ENCODE results near the gene TCEAL7. TPM values are rescaled to one million over a fixed set of nuclear protein-coding genes. Genes with fewer than 3 reads are reported as not detected.

The TCEAL7 gene
- total RNA-seq, 1 experiment from 2014 or later, result not detected

GRCh38 chrX:103373581-103373980 lies 43.5 kb downstream of the TCEAL7 start:
- CTCF ChIA-PET, result no interaction called here
- intact Hi-C loops (cut with micrococcal nuclease; ENCODE audit: unreplicated experiment), result no loop called here
- ATAC-seq (no peak), DNase-seq (ENCODE audit: low read depth, low spot score) (no peak)
- no peaks in the 10 kb centered on the region for H3K9me3 ChIP-seq (ENCODE audit: control insufficient read depth, insufficient read depth, low read depth, low read length)
- POLR2A ChIA-PET, result no interaction called here
- in situ Hi-C loops (cut with HindIII; ENCODE audit: low pct_unique_long_range_greater_than_20kb, low sequenced_read_pairs), result no loop called here
- BruUV-seq (replicated peaks), result no TSS peak
- TF ChIP-seq CTCF (IDR thresholded peaks at IDR 0.05), result no peak
- no peak for TF ChIP-seq TCF7L2 (IDR thresholded peaks at IDR 0.05; ENCODE audit: low read depth, low read length)
- TF ChIP-seq POLR2AphosphoS5 (IDR thresholded peaks at IDR 0.05; ENCODE audit: low read depth, low read length), result no peak
- no peak for TF ChIP-seq SIN3A (IDR thresholded peaks at IDR 0.05; ENCODE audit: borderline replicate concordance, insufficient read depth, low read depth, low read length)
- TF ChIP-seq REST (IDR thresholded peaks at IDR 0.05; ENCODE audit: insufficient read depth in 1 of 2, low read depth in 2 of 2, low read length in 1 of 2), result no peak
- H3K27me3 ChIP-seq (ENCODE audit: control insufficient read depth, insufficient read depth, low read length), result no peaks in the 10 kb centered on the region
- no peak overlapping the region for H3K27ac ChIP-seq (ENCODE audit: low read length)
- no peaks in the 10 kb centered on the region; the same call in 1 of the 2 replicates for H3K36me3 ChIP-seq (ENCODE audit: control insufficient read depth, insufficient read depth, low read length)
- H3K4me1 ChIP-seq (ENCODE audit: control insufficient read depth, insufficient read depth, low read length), result peaks cover 4% of the 10 kb centered on the region; the same call in 1 of the 2 replicates
- no peak overlapping the region for H3K4me3 ChIP-seq (ENCODE audit: low read depth in 2 of 2, low read length in 2 of 2)

GRCh38 chrX:103376118-103376978 lies 46.3 kb downstream of the TCEAL7 start, which contains the start of gene BEX3:
Gene BEX3, plus strand, starts transcription at chrX:103376538. Its CDS starts 984 bp downstream, at chrX:103377522.
- H3K9me3 ChIP-seq (ENCODE audit: control insufficient read depth, insufficient read depth, low read depth, low read length), result no peaks in the 10 kb centered on the region
- ATAC-seq, result peak; percentile 91
- no peaks in the 10 kb centered on the region; the same call in 1 of the 2 replicates for H3K36me3 ChIP-seq (ENCODE audit: control insufficient read depth, insufficient read depth, low read length)
- BruUV-seq (replicated peaks), result no TSS peak
- peaks cover 4% of the 10 kb centered on the region; the same call in 1 of the 2 replicates for H3K4me1 ChIP-seq (ENCODE audit: control insufficient read depth, insufficient read depth, low read length)
- intact Hi-C loops (cut with micrococcal nuclease; ENCODE audit: unreplicated experiment), result no loop called here
- CTCF ChIA-PET, result interaction anchor here (0.6 kb wide), 1 partner anchor 166 kb away, joined by 4 read pairs; no protein-coding TSS in a partner anchor
- in situ Hi-C loops (cut with HindIII; ENCODE audit: low pct_unique_long_range_greater_than_20kb, low sequenced_read_pairs), result no loop called here
- peak within 1 kb of the TSS; percentile 63 to 72 for H3K4me3 ChIP-seq (ENCODE audit: low read depth in 2 of 2, low read length in 2 of 2)
- peak within 1 kb of the TSS; percentile 63 for H3K27ac ChIP-seq (ENCODE audit: low read length)
- no peak for TF ChIP-seq TCF7L2 (IDR thresholded peaks at IDR 0.05; ENCODE audit: low read depth, low read length)
- TF ChIP-seq REST (IDR thresholded peaks at IDR 0.05; ENCODE audit: insufficient read depth in 1 of 2, low read depth in 2 of 2, low read length in 1 of 2), result no peak
- TF ChIP-seq CTCF (IDR thresholded peaks at IDR 0.05), result no peak
- TF ChIP-seq POLR2AphosphoS5 (IDR thresholded peaks at IDR 0.05; ENCODE audit: low read depth, low read length), result no peak
- no peak for TF ChIP-seq SIN3A (IDR thresholded peaks at IDR 0.05; ENCODE audit: borderline replicate concordance, insufficient read depth, low read depth, low read length)
- POLR2A ChIA-PET, result no interaction called here
- DNase-seq (ENCODE audit: low read depth, low spot score), result no peak
- no peaks in the 10 kb centered on the region for H3K27me3 ChIP-seq (ENCODE audit: control insufficient read depth, insufficient read depth, low read length)
